ENCODE results near the gene RAD51B.
A peak's percentile ranks its signal among the peaks of the same experiment; 100 is the strongest.
"Not testable (repeated sequence)": the region's sequence is repeated elsewhere in the genome, so short reads cannot be mapped to it uniquely, and the experiment has no call there.

Gene RAD51B

GRCh38 chr14:67815573-67816225 is 3.9 kb upstream of the RAD51B start:
- TF ChIP-seq CTCF (IDR thresholded peaks at IDR 0.05; ENCODE audit: low read depth, low read length), result no peak
- DNase-seq (ENCODE audit: low read depth in 2 of 2), result peak; percentile 52 to 59
- H3K4me3 ChIP-seq (replicated peaks in 1 of 2; ENCODE audit: low read depth in 2 of 2, low read length in 2 of 2), result peak overlapping the region; percentile 84 to 89

GRCh38 chr14:67816326-67817002 is 3.1 kb upstream of the RAD51B start, which contains the start of gene ZFYVE26:
ZFYVE26 (minus strand) TSS chr14:67816590; CDS start chr14:67815963, 627 bp downstream.
- peak within 1 kb of the TSS; percentile 84 to 89 for H3K4me3 ChIP-seq (replicated peaks in 1 of 2; ENCODE audit: low read depth in 2 of 2, low read length in 2 of 2)
- no peak for TF ChIP-seq CTCF (IDR thresholded peaks at IDR 0.05; ENCODE audit: low read depth, low read length)
- peak; percentile 95 to 96 for DNase-seq (ENCODE audit: low read depth in 2 of 2)

- no peak for DNase-seq (ENCODE audit: low read depth in 2 of 2)
- no peak overlapping the region for H3K4me3 ChIP-seq (replicated peaks in 1 of 2; ENCODE audit: low read depth in 2 of 2, low read length in 2 of 2)
- no peak for TF ChIP-seq CTCF (IDR thresholded peaks at IDR 0.05; ENCODE audit: low read depth, low read length)
Measured at GRCh38 chr14:67817750-67818438, 1.7 kb upstream of the RAD51B start.

- H3K4me3 ChIP-seq (replicated peaks in 1 of 2; ENCODE audit: low read depth in 2 of 2, low read length in 2 of 2); DNase-seq (ENCODE audit: low read depth in 2 of 2): not testable (repeated sequence)
Measured at GRCh38 chr14:67818476-67818875, 1.1 kb upstream of the RAD51B start.

GRCh38 chr14:67820428-67820971 is 921 bp downstream of the RAD51B start:
- peak overlapping the region; percentile 93 to 94 for H3K4me3 ChIP-seq (replicated peaks in 1 of 2; ENCODE audit: low read depth in 2 of 2, low read length in 2 of 2)
- no peak for TF ChIP-seq CTCF (IDR thresholded peaks at IDR 0.05; ENCODE audit: low read depth, low read length)
- peak; percentile 20 to 44 for DNase-seq (ENCODE audit: low read depth in 2 of 2)

- TF ChIP-seq CTCF (IDR thresholded peaks at IDR 0.05; ENCODE audit: low read depth, low read length), result no peak
- H3K4me3 ChIP-seq (replicated peaks in 1 of 2; ENCODE audit: low read depth in 2 of 2, low read length in 2 of 2), result no peak overlapping the region
- DNase-seq (ENCODE audit: low read depth in 2 of 2), result no peak
Measured at GRCh38 chr14:67821121-67821520, 1.5 kb downstream of the RAD51B start.

- no peak for TF ChIP-seq CTCF (IDR thresholded peaks at IDR 0.05; ENCODE audit: low read depth, low read length)
- H3K4me3 ChIP-seq (replicated peaks in 1 of 2; ENCODE audit: low read depth in 2 of 2, low read length in 2 of 2), result no peak overlapping the region
- no peak for DNase-seq (ENCODE audit: low read depth in 2 of 2)
Measured at GRCh38 chr14:67831113-67831512, 11.5 kb downstream of the RAD51B start.

Data from cardiac fibroblast (primary cell).